ENCODE data around the gene RMDN2. TPM values are rescaled to one million over a fixed set of nuclear protein-coding genes. Genes with fewer than 3 reads are reported as not detected.

RMDN2 gene
- total RNA-seq, 1 experiment from 2014 or later, result 3.0 TPM

DNA sequence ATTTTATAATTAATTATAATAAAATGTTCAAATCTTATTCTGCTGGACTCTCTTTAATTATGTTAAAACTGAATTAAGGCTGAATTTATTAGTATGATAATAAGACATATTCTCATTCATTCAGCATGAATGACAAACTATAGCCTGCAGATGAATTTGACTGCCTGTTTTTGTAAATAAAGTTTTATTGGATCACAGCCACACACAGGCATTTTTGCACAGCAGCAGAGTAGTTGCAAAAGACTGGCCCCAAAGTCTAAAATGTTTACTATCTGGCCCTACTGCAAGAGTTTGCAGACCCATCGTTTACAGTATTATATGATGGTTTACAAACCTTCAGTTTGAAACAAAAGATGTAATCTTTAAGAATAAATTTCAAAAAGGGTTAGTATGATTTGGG lies 58.6 kb downstream of the RMDN2 start (continued):
- TF ChIP-seq, protein P1, sequence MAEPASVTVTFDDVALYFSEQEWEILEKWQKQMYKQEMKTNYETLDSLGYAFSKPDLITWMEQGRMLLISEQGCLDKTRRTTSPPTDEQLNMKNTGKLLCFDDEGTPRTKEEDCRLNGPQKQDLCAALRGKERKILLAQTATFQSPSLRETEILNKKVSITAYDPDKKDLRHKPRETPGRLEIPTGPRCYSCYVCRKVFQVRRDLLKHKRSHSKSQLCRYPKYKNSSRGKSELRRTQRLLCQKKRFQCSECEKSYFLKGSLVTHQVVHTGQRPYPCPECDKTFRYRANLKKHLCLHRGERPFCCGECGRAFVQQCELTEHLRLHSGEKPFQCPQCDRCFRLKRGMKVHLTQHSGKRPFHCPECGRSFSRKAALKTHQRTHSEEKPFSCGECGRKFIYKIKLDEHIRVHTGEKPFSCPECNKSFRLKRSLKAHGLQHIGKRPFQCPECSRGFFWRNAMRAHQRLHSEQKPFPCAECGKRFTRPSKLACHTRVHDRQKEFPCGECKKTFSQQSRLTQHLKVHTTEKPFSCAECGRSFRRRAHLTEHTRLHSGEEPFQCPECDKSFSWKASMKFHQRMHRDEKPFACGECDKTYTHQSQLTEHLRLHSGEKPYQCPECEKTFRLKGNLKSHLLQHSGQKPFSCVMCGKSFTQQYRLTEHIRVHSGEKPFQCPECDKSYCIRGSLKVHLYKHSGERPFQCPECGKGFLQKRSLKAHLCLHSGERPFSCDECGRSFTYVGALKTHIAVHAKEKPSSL (CRISPR knock-in tag; conservative IDR thresholded peaks at IDR 0.05), result no peak

DNA sequence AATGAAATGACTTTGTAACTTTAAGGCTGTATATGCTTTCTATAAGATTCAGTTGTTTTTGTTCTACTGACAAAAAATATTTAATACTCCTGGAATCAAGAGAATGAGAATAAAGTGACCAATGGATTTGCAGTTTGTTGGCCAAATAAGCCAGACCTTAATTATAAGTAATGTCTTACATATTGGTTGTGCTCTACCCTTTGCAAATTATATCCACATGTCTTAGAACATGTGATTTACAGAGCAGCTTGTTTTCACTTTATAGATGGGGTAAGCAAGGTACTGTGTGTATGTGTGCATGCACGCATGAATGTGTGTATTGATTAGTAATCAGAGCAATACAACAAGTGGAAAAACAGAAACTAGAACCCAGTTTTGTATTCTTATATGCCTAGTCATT lies 59.1 kb downstream of the RMDN2 start:
- ChIA-PET POLR2A (no interaction called here), CTCF (no interaction called here)
- no peak for ATAC-seq

DNA sequence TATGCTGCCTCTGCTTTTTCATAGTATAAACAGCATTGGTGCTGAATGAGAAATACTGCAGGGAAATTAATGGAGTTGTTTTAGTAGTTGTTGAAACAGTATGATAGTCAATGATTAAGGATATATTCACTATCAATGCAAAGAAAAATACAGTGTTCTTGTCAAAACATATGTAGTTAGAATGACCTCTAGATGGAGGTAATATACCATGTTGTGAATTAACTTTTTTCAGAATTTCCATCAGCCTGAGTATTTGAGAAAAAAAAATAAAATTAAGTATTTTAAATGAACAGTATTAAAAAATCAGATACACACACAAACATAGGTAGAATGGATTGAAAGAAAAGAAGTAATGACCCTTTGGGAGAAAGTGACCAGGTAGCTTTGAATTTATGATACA lies 59.5 kb downstream of the RMDN2 start:
- no peak for DNase-seq (ENCODE audit: low spot score)
- H3K4me1 Mint-ChIP-seq, result peaks cover 12% of the 10 kb centered on the region

More for the DNA sequence above, 59.1 kb downstream of the RMDN2 start:
- Mint-ChIP-seq H3K36me3 (peaks cover 9% of the 10 kb centered on the region; the same call in 1 of the 2 replicates), H3K27me3 (ENCODE audit: low read depth) (no peaks in the 10 kb centered on the region), H3K9me3 (peaks cover 19% of the 10 kb centered on the region), H3K27ac (no peak overlapping the region), H3K4me1 (peaks cover 12% of the 10 kb centered on the region), H3K4me3 (no peak overlapping the region)
- TF ChIP-seq CREB1 (CRISPR knock-in tag; IDR thresholded peaks at IDR 0.05) (no peak), PRRX2 (CRISPR knock-in tag; IDR thresholded peaks at IDR 0.05) (no peak), FOXJ3 (CRISPR knock-in tag; IDR thresholded peaks at IDR 0.05; ENCODE audit: borderline replicate concordance) (no peak), KAT7 (CRISPR knock-in tag; IDR thresholded peaks at IDR 0.05; ENCODE audit: borderline replicate concordance) (no peak), ZNF317 (CRISPR knock-in tag; IDR thresholded peaks at IDR 0.05; ENCODE audit: borderline replicate concordance, low read depth) (no peak), TEAD4 (CRISPR knock-in tag; IDR thresholded peaks at IDR 0.05) (no peak), TP53 (CRISPR knock-in tag; IDR thresholded peaks at IDR 0.05) (no peak), ETV6 (CRISPR knock-in tag; IDR thresholded peaks at IDR 0.05) (no peak)
- TF ChIP-seq, protein P2, sequence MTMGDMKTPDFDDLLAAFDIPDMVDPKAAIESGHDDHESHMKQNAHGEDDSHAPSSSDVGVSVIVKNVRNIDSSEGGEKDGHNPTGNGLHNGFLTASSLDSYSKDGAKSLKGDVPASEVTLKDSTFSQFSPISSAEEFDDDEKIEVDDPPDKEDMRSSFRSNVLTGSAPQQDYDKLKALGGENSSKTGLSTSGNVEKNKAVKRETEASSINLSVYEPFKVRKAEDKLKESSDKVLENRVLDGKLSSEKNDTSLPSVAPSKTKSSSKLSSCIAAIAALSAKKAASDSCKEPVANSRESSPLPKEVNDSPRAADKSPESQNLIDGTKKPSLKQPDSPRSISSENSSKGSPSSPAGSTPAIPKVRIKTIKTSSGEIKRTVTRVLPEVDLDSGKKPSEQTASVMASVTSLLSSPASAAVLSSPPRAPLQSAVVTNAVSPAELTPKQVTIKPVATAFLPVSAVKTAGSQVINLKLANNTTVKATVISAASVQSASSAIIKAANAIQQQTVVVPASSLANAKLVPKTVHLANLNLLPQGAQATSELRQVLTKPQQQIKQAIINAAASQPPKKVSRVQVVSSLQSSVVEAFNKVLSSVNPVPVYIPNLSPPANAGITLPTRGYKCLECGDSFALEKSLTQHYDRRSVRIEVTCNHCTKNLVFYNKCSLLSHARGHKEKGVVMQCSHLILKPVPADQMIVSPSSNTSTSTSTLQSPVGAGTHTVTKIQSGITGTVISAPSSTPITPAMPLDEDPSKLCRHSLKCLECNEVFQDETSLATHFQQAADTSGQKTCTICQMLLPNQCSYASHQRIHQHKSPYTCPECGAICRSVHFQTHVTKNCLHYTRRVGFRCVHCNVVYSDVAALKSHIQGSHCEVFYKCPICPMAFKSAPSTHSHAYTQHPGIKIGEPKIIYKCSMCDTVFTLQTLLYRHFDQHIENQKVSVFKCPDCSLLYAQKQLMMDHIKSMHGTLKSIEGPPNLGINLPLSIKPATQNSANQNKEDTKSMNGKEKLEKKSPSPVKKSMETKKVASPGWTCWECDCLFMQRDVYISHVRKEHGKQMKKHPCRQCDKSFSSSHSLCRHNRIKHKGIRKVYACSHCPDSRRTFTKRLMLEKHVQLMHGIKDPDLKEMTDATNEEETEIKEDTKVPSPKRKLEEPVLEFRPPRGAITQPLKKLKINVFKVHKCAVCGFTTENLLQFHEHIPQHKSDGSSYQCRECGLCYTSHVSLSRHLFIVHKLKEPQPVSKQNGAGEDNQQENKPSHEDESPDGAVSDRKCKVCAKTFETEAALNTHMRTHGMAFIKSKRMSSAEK (CRISPR knock-in tag; IDR thresholded peaks at IDR 0.05; ENCODE audit: borderline replicate concordance), result no peak
- TF ChIP-seq, protein P3, sequence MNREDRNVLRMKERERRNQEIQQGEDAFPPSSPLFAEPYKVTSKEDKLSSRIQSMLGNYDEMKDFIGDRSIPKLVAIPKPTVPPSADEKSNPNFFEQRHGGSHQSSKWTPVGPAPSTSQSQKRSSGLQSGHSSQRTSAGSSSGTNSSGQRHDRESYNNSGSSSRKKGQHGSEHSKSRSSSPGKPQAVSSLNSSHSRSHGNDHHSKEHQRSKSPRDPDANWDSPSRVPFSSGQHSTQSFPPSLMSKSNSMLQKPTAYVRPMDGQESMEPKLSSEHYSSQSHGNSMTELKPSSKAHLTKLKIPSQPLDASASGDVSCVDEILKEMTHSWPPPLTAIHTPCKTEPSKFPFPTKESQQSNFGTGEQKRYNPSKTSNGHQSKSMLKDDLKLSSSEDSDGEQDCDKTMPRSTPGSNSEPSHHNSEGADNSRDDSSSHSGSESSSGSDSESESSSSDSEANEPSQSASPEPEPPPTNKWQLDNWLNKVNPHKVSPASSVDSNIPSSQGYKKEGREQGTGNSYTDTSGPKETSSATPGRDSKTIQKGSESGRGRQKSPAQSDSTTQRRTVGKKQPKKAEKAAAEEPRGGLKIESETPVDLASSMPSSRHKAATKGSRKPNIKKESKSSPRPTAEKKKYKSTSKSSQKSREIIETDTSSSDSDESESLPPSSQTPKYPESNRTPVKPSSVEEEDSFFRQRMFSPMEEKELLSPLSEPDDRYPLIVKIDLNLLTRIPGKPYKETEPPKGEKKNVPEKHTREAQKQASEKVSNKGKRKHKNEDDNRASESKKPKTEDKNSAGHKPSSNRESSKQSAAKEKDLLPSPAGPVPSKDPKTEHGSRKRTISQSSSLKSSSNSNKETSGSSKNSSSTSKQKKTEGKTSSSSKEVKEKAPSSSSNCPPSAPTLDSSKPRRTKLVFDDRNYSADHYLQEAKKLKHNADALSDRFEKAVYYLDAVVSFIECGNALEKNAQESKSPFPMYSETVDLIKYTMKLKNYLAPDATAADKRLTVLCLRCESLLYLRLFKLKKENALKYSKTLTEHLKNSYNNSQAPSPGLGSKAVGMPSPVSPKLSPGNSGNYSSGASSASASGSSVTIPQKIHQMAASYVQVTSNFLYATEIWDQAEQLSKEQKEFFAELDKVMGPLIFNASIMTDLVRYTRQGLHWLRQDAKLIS (CRISPR knock-in tag; IDR thresholded peaks at IDR 0.05; ENCODE audit: borderline replicate concordance), result no peak
- TF ChIP-seq, protein P4, sequence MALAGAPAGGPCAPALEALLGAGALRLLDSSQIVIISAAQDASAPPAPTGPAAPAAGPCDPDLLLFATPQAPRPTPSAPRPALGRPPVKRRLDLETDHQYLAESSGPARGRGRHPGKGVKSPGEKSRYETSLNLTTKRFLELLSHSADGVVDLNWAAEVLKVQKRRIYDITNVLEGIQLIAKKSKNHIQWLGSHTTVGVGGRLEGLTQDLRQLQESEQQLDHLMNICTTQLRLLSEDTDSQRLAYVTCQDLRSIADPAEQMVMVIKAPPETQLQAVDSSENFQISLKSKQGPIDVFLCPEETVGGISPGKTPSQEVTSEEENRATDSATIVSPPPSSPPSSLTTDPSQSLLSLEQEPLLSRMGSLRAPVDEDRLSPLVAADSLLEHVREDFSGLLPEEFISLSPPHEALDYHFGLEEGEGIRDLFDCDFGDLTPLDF (CRISPR knock-in tag; IDR thresholded peaks at IDR 0.05), result no peak
- DNase-seq (ENCODE audit: low spot score), result no peak

More for the DNA sequence above, 59.5 kb downstream of the RMDN2 start:
- Mint-ChIP-seq H3K27ac (no peak overlapping the region), H3K27me3 (ENCODE audit: low read depth) (no peaks in the 10 kb centered on the region), H3K9me3 (peaks cover 19% of the 10 kb centered on the region), H3K4me3 (no peak overlapping the region), H3K36me3 (peaks cover 9% of the 10 kb centered on the region; the same call in 1 of the 2 replicates)
- no peak for TF ChIP-seq NFATC4 (CRISPR knock-in tag; IDR thresholded peaks at IDR 0.05)
- no peak for TF ChIP-seq ZNF219 (CRISPR knock-in tag; IDR thresholded peaks at IDR 0.05; ENCODE audit: borderline replicate concordance)
- TF ChIP-seq SOX15 (CRISPR knock-in tag; IDR thresholded peaks at IDR 0.05), result no peak
- ChIA-PET POLR2A (no interaction called here), CTCF (no interaction called here)
- ATAC-seq, result no peak
